Measurements from ENCODE around the gene INSL4. TPM values are rescaled to one million over a fixed set of nuclear protein-coding genes. Genes with fewer than 3 reads are reported as not detected.

INSL4 gene
- total and polyA plus RNA-seq, 2 of the 4 experiments (the other 2 are of a cell fraction): 0.03 TPM; not detected in 1

- in situ Hi-C loops (cut with MboI; ENCODE audit: low sequenced_read_pairs): no loop called here
These were observed 34.7 kb downstream of the INSL4 start for GRCh38 chr9:5265939-5266338.

More at GRCh38 chr9:5265939-5266338, 34.7 kb downstream of the INSL4 start:
- no peaks in the 10 kb centered on the region for H4K20me1 ChIP-seq (ENCODE audit: insufficient read depth, low read length)
- no peak overlapping the region for H4K5ac ChIP-seq (ENCODE audit: low read depth, low read length)
- H3K56ac ChIP-seq (ENCODE audit: extremely low read depth, insufficient read depth, low read length): no peak overlapping the region
- no peaks in the 10 kb centered on the region for H3K36me3 ChIP-seq (ENCODE audit: control insufficient read depth, insufficient read depth, low read length)
- CTCF ChIA-PET: interaction anchor here (0.6 kb wide), 1 partner anchor 76 kb away, joined by 3 read pairs; no protein-coding TSS in a partner anchor
- H3K79me1 ChIP-seq (ENCODE audit: low read depth in 1 of 2, low read length in 2 of 2): no peaks in the 10 kb centered on the region
- intact Hi-C loops (cut with micrococcal nuclease) (no loop called here), dilution Hi-C loops (cut with HindIII; ENCODE audit: low sequenced_read_pairs, unreplicated experiment) (no loop called here)
- H2BK5ac ChIP-seq (ENCODE audit: low read depth, low read length, poor library complexity, severe bottlenecking): no peak overlapping the region
- H2BK120ac ChIP-seq (ENCODE audit: low read depth, low read length): no peak overlapping the region
- POLR2A ChIA-PET (ENCODE audit: unreplicated experiment): no interaction called here
- H3K4me1 ChIP-seq (ENCODE audit: control insufficient read depth, insufficient read depth, low read length): no peaks in the 10 kb centered on the region
- H3K27ac ChIP-seq (ENCODE audit: insufficient read depth, low read length): no peak overlapping the region
- no peak overlapping the region for H2AK9ac ChIP-seq (replicated peaks; ENCODE audit: low read depth, low read length, poor library complexity)
- no peak overlapping the region for H2BK20ac ChIP-seq (ENCODE audit: low read depth, low read length)
- H3K4me3 ChIP-seq (ENCODE audit: insufficient read depth, low read depth, low read length): no peak overlapping the region
- no peak overlapping the region for H3K18ac ChIP-seq (ENCODE audit: low read depth, low read length)
- H3K9me3 ChIP-seq (ENCODE audit: control insufficient read depth, insufficient read depth, low read length): no peaks in the 10 kb centered on the region
- H3K14ac ChIP-seq (replicated peaks; ENCODE audit: low read depth, low read length): no peak overlapping the region
- 60% methylated on average over 1 of the region's 1 CpG; no CpG with 5 or more reads in 1 of the 2 experiments for WGBS, 2 experiments (ENCODE audit: extremely low coverage in 2 of 2, insufficient read length in 1 of 2)
- H3K4ac ChIP-seq (ENCODE audit: low read depth, low read length): no peak overlapping the region; the same call in 1 of the 2 replicates
- no peak overlapping the region for H4K8ac ChIP-seq (ENCODE audit: low read depth in 2 of 2, low read length in 2 of 2)
- no peak for ATAC-seq (ENCODE audit: low read depth)
- no peak overlapping the region for H3K9ac ChIP-seq (ENCODE audit: low read depth, low read length)
- no peak for DNase-seq
- H2AFZ ChIP-seq (replicated peaks; ENCODE audit: low read length, poor library complexity): no peak overlapping the region
- BruUV-seq (replicated peaks): no TSS peak
- no peak overlapping the region for H3K4me2 ChIP-seq (ENCODE audit: low read depth, low read length)
- H4K91ac ChIP-seq (ENCODE audit: insufficient read depth, low read depth, low read length): no peak overlapping the region
- TF ChIP-seq RCOR1 (IDR thresholded peaks at IDR 0.05; ENCODE audit: insufficient replicate concordance, low read length) (no peak), MXI1 (IDR thresholded peaks at IDR 0.05; ENCODE audit: borderline replicate concordance, low read depth, low read length) (no peak), ELK1 (IDR thresholded peaks at IDR 0.05; ENCODE audit: borderline replicate concordance, low read depth, low read length) (no peak), CHD1 (IDR thresholded peaks at IDR 0.05; ENCODE audit: low read depth, low read length) (no peak), USF2 (IDR thresholded peaks at IDR 0.05; ENCODE audit: low read depth, low read length) (no peak), POLR2A (IDR thresholded peaks at IDR 0.05; ENCODE audit: low read depth, low read length) (no peak), NFE2L2 (IDR thresholded peaks at IDR 0.05; ENCODE audit: low read depth, low read length) (no peak), CTCF (conservative IDR thresholded peaks at IDR 0.05; ENCODE audit: low read depth, low read length) (no peak)
- H3K9me1 ChIP-seq (ENCODE audit: insufficient read depth, low read length): peaks cover 6% of the 10 kb centered on the region
- H3K23ac ChIP-seq (ENCODE audit: low read depth, low read length): no peak overlapping the region
- H2BK15ac ChIP-seq (ENCODE audit: low read depth, low read length): no peak overlapping the region
- no peak overlapping the region; the same call in 1 of the 2 replicates for H2AK5ac ChIP-seq (ENCODE audit: low read depth, low read length)
- no peaks in the 10 kb centered on the region for H3K27me3 ChIP-seq (ENCODE audit: control insufficient read depth, insufficient read depth, low read length)
